GM12872 (cell line): Measurements from ENCODE around the gene CTRB1.

ENCODE experiments used
- TF ChIP-seq, protein P1 (sequence below): IDR thresholded peaks from 3 replicates; pipeline ENCODE4 v1.5.1; 2011; ENCODE audit warnings: low read depth, mild to moderate bottlenecking, low read length, moderate library complexity; ENCODE audit not compliant: insufficient read depth

Gene CTRB1

DNA sequence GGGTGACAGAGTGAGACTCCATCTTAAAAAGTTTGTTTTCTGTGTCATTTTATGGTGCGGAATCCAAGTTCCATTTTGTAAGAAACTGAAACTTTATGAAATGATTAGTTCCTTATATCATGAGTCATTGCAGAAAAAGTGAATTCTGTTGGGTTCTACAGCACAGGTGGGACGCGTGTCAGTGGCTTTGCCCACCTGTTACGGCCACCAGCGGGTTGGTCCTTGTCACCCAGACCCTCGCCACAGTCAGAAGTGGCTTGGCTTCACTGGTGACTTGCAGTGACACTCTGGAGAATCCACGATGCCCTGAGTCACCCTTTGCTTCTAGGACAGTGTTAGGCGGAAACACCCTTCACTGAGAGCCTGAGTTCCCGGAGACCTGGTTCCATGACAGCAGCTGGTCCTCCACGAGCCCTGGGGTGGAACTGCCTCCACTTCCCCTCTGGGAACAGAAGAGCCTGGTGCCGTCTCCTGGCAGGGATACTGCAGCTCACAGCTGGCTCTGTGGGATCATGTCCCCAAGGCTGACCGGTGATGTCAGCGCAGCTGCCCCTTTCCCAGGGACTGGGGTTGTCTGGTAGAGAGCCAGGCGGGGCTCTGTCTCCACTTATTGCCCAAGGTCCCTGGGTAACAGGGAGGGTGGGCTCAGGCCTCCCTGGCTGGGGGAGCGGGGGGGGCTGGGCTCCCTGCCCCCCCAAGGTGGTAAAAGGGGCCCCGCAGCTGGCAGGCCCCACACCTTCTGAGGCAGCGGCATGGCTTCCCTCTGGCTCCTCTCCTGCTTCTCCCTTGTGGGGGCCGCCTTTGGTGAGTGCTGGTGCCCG is at the start of gene CTRB1:
TSS of gene CTRB1 (plus strand) at position 733 of the 821 bp plus-strand sequence. CDS start at position 753, 20 bp downstream.
- TF ChIP-seq, protein P1, sequence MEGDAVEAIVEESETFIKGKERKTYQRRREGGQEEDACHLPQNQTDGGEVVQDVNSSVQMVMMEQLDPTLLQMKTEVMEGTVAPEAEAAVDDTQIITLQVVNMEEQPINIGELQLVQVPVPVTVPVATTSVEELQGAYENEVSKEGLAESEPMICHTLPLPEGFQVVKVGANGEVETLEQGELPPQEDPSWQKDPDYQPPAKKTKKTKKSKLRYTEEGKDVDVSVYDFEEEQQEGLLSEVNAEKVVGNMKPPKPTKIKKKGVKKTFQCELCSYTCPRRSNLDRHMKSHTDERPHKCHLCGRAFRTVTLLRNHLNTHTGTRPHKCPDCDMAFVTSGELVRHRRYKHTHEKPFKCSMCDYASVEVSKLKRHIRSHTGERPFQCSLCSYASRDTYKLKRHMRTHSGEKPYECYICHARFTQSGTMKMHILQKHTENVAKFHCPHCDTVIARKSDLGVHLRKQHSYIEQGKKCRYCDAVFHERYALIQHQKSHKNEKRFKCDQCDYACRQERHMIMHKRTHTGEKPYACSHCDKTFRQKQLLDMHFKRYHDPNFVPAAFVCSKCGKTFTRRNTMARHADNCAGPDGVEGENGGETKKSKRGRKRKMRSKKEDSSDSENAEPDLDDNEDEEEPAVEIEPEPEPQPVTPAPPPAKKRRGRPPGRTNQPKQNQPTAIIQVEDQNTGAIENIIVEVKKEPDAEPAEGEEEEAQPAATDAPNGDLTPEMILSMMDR = no peak

DNA sequence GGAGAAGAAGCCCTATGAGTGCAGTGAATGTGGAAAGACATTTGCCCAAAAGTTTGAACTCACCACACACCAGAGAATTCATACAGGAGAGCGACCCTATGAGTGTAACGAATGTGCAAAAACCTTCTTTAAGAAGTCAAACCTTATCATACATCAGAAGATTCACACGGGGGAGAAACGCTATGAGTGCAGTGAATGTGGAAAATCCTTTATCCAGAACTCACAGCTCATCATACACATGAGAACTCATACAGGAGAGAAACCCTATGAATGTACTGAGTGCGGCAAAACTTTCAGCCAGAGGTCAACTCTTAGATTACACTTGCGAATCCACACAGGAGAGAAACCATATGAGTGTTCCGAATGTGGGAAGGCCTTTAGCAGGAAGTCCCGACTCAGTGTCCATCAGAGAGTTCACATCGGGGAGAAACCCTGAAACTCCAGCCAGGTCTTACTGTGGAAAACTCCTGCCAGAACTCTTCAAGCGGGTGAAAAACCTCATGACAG is 48.8 kb upstream of the CTRB1 start:
- TF ChIP-seq, protein P1 = no peak

DNA sequence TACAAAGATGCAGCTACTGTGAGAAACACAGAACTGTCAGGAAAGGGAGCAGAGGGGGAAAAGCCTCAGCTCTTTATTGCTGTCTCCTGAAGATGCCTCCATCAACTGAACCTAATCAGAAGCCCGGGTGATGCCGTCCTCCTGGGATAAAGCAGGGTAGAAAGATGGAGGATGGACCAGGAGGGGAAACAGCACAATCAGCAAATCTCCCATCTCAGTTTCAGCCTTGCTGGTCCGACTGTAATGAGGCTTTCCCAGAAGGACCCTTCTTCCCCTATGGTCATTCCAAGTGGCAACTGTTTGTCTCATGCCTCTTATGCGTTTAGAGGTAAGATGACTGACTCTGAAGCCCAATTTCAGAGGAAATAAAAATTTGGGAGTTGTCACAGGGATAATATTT is 46.2 kb upstream of the CTRB1 start:
- TF ChIP-seq, protein P1 = no peak

DNA sequence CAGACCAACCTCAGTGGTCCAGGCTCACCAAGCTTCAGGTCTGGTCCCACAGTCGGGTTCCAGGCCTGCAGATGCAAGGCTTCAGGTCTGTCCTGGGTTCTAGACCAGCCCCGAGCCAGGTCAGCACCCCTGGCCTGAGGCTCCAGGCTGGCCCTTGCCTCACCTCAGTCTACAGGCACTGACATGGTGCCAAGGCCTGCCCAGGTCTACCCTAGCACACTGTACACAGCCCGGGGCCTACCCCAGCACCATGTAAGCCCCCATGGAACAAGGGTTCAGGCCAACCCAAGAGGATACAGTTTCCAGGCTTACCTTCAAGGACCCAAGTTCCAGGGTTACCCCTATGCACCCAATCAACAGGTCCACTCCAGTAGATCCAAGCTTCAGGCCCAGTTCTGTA is 43.7 kb upstream of the CTRB1 start:
- TF ChIP-seq, protein P1 = no peak

DNA sequence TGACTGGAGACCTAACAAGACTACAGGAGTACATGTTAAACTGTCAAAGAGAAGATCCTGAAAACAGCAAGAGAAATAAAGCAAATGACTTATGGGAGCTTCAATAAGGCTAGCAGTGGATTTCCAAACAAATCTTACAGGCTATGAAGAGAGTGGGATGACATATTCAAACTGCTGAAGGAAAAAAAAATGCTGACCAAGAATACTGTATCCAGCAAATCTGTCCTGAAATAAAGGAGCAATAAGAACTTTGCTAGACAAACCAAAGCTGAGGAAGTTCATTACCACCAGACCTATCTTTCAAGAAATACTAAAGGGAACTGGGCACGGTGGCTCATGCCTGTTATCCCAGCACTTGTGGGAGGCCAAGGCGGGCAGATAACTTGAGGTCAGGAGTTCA is 41.9 kb upstream of the CTRB1 start:
- TF ChIP-seq, protein P1 = no peak

DNA sequence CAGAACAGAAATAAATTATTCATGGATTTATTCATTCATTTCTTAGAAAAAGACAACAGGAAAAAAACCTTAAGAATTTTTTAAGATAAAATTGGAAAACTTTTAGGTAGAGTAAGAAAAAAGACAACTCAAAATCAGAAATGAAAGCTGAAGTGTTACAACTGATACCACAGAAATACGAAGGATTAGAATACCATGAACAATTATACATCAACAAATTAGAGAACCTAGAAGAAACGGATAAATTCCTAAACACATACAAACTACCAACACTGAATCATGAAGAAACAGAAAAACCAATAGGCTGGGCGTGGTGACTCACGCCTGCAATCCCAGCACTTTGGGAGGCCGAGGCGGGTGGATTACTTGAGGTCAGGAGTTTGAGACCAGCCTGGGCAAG is 39.6 kb upstream of the CTRB1 start:
- TF ChIP-seq, protein P1 = no peak

DNA sequence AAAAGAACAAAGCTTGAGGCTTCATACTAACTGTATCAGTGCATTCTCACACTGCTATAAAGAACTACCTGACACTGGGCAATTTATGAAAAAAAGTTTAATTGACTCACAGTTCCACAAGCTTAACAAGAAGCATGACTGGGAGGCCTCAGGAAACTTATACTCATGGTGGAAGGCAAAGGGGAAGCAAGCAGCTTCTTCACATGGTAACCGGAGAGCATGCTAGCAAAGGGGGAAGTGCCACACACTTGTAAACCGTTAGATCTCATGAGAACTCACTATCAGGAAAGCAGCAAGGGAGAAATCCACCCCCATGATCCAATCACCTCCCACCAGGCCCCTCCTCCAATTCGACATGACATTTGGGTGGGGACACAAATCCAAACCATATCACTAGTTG is 37.2 kb upstream of the CTRB1 start:
- TF ChIP-seq, protein P1 = no peak
